ENCODE results near the gene AP5S1. TPM values are rescaled to one million over a fixed set of nuclear protein-coding genes. Genes with fewer than 3 reads are reported as not detected.
A peak's percentile ranks its signal among the peaks of the same experiment; 100 is the strongest.

Gene AP5S1
- total RNA-seq, 1 donor from 2014 or later = 11.1 TPM

DNA sequence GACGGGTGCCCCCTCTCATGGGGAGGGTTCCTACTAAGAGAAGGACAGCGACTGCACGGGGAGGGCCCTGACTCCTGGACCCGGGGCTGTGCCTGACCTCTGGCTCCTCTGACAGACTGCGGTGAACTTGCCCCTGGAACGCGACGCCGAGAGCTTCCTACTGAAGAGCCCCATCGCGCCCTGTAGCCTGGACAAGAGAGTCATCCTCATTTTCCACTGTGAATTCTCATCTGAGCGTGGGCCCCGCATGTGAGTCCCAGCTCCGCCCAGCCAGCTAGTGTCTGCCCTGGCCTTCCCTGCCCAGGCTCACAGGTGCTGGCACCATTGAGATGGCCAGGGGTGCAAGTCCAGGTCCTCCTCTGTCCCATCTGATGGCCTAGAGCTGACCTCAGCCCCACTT, 17.1 kb upstream of the AP5S1 start:
- H3K4me1 ChIP-seq = peaks cover 100% of the 10 kb centered on the region
- TF ChIP-seq, protein P1, sequence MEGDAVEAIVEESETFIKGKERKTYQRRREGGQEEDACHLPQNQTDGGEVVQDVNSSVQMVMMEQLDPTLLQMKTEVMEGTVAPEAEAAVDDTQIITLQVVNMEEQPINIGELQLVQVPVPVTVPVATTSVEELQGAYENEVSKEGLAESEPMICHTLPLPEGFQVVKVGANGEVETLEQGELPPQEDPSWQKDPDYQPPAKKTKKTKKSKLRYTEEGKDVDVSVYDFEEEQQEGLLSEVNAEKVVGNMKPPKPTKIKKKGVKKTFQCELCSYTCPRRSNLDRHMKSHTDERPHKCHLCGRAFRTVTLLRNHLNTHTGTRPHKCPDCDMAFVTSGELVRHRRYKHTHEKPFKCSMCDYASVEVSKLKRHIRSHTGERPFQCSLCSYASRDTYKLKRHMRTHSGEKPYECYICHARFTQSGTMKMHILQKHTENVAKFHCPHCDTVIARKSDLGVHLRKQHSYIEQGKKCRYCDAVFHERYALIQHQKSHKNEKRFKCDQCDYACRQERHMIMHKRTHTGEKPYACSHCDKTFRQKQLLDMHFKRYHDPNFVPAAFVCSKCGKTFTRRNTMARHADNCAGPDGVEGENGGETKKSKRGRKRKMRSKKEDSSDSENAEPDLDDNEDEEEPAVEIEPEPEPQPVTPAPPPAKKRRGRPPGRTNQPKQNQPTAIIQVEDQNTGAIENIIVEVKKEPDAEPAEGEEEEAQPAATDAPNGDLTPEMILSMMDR (IDR thresholded peaks at IDR 0.05) = no peak
- peaks cover 73% of the 10 kb centered on the region for H3K36me3 ChIP-seq
- H3K27ac ChIP-seq = peak overlapping the region; percentile 83
- no peaks in the 10 kb centered on the region for H3K27me3 ChIP-seq (ENCODE audit: low read depth)
- DNase-seq = peak; percentile 43
- no peaks in the 10 kb centered on the region for H3K9me3 ChIP-seq
- no peak for ATAC-seq
- no peak overlapping the region for H3K4me3 ChIP-seq
- intact Hi-C loops (cut with DNase I) = no loop called here

DNA sequence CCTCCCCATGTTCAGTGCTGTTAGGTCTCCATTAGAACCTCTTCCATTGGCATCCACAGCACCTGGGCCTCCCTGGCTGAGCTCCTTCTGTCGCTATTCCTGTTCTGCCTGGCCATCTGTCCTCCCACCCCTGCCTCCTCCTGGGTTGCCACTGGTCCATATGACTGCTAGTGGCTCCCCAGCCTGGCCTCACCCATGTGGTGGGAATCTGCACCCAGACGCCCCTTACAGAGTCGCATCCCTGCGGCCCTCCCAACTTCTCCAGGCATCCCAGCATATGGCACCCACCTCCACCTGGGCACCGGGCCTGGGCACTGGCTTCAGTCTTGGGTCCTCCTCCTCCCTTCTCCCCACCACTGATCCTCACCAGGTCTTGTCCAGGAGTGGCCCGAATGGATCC, 16.5 kb upstream of the AP5S1 start:
- TF ChIP-seq, protein P1 (IDR thresholded peaks at IDR 0.05) = no peak
- H3K27ac ChIP-seq = peak overlapping the region; percentile 83
- peaks cover 100% of the 10 kb centered on the region for H3K4me1 ChIP-seq
- ATAC-seq = no peak
- H3K4me3 ChIP-seq = no peak overlapping the region
- peaks cover 67% of the 10 kb centered on the region for H3K36me3 ChIP-seq
- DNase-seq = peak; percentile 41
- H3K9me3 ChIP-seq = no peaks in the 10 kb centered on the region
- intact Hi-C loops (cut with DNase I) = no loop called here
- H3K27me3 ChIP-seq (ENCODE audit: low read depth) = no peaks in the 10 kb centered on the region

DNA sequence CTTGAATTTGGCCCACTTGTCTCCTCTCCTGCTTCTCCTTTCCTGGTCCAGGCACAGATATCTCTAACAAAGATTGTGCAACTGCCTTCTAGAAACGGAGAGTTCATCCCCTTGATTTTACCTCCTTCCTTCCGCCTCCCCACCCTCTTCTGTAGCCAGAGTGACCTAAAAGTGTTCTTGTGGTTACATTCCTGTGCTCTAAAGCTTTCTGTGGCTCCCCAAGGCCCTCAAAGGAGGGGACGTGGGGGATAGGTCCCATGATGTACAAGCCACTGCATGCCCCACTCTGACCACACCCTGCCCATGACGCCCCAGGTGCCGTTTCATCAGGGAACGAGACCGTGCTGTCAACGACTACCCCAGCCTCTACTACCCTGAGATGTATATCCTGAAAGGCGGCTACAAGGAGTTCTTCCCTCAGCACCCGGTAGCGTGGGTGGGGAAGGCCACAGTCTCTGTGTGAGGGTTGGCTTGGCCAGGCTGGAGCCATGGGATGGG, 16.0 kb upstream of the AP5S1 start:
- H3K27ac ChIP-seq = peak overlapping the region; percentile 83
- intact Hi-C loops (cut with DNase I) = no loop called here

DNA sequence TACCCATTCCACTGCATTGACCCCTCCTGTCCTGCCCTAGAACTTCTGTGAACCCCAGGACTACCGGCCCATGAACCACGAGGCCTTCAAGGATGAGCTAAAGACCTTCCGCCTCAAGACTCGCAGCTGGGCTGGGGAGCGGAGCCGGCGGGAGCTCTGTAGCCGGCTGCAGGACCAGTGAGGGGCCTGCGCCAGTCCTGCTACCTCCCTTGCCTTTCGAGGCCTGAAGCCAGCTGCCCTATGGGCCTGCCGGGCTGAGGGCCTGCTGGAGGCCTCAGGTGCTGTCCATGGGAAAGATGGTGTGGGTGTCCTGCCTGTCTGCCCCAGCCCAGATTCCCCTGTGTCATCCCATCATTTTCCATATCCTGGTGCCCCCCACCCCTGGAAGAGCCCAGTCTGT, 15.6 kb upstream of the AP5S1 start:
- Histone ChIP-seq H3K9me3 (no peaks in the 10 kb centered on the region), H3K36me3 (peaks cover 63% of the 10 kb centered on the region), H3K4me3 (no peak overlapping the region), H3K27ac (peak overlapping the region; percentile 83), H3K4me1 (peaks cover 94% of the 10 kb centered on the region), H3K27me3 (ENCODE audit: low read depth) (no peaks in the 10 kb centered on the region)
- DNase-seq (peak; percentile 34), ATAC-seq (no peak)
- intact Hi-C loops (cut with DNase I) = no loop called here
- TF ChIP-seq, protein P1 (IDR thresholded peaks at IDR 0.05) = no peak

More for the DNA sequence above, 16.0 kb upstream of the AP5S1 start:
- DNase-seq (peak; percentile 74), ATAC-seq (peak; percentile 26 to 64)
- H3K27me3 ChIP-seq (ENCODE audit: low read depth) = no peaks in the 10 kb centered on the region
- peaks cover 96% of the 10 kb centered on the region for H3K4me1 ChIP-seq
- no peak overlapping the region for H3K4me3 ChIP-seq
- no peaks in the 10 kb centered on the region for H3K9me3 ChIP-seq
- TF ChIP-seq, protein P1 (IDR thresholded peaks at IDR 0.05) = no peak
- peaks cover 66% of the 10 kb centered on the region for H3K36me3 ChIP-seq

DNA sequence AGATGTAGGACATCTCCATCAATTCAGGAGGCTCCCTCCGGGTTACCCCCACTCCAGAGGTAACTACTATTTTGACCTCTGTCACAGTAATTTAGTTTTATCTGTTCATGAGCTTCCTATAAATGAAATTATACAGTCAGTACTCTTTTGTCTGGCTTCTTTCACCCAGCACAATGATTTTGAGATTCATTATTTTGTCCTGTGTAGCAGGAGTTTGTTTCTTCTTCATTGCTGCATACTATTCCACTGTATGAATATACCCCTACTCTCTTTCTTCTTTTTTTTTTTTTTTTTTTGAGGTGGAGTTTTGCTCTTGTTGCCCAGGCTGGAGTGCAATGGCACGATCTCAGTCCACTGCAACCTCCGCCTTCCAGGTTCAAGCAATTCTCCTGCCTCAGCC, 11.8 kb upstream of the AP5S1 start:
- H3K4me1 ChIP-seq = peaks cover 90% of the 10 kb centered on the region
- peak overlapping the region; percentile 41 for H3K4me3 ChIP-seq
- peak overlapping the region; percentile 83 for H3K27ac ChIP-seq
- DNase-seq (no peak), ATAC-seq (no peak)
- no peaks in the 10 kb centered on the region for H3K27me3 ChIP-seq (ENCODE audit: low read depth)
- TF ChIP-seq, protein P1 (IDR thresholded peaks at IDR 0.05) = no peak
- H3K9me3 ChIP-seq = no peaks in the 10 kb centered on the region
- H3K36me3 ChIP-seq = peaks cover 25% of the 10 kb centered on the region
- intact Hi-C loops (cut with DNase I) = no loop called here

Measured in lower lobe of right lung (tissue), 2 donors.